HG03103 (cell line): ENCODE data around the gene CBX2.
"Not testable (repeated sequence)": the region's sequence is repeated elsewhere in the genome, so short reads cannot be mapped to it uniquely, and the experiment has no call there.

Experiments
- ATAC-seq: cut with Tn5 transposase; IDR thresholded peaks from one replicate; pipeline ENCODE4 v1.9.1; 2021; ENCODE audit warnings: low read depth; ENCODE audit not compliant: unreplicated experiment

Gene CBX2

DNA sequence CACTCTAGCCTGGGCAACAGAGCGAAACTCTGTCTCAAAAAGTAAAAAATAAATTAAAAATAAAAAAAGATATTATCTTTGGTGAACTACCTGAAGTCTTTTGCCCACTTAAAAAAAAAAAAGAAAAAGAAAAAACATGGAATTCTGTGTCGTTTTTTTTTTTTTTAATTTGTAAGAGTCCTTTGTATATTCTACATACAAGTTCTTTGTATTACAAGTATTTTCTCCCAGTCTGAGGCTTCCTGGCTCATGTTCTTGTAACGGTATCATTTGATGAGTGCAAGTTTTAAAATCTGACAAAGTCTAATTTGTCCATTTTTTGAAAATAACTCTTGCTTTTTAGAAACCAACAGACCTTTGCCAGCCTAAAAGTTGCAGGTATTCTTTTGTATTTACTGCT is 12.2 kb upstream of the CBX2 start:
- no peak for ATAC-seq

GRCh38 chr17:79769570-79770506 is 8.1 kb upstream of the CBX2 start:
- ATAC-seq = no peak

- ATAC-seq = no peak
These were observed 6.7 kb upstream of the CBX2 start for GRCh38 chr17:79771276-79771675.

DNA sequence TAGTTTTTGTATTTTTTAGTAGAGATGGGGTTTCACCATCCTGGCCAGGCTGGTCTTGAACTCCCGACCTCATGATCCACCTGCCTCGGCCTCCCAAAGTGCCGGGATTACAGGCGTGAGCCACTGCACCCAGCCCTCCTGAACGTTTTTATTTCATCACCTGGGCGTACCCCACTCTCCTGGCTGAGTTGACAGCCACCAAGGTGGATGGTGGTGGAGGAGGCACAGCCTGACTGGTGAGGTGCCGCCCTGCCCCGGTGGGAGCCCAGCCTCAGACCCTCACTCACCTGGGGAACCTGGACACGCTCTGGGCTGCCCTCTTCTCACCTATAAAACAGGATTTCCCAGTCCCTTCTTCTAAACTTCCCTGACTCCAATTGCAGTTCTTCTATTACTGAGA is 5.2 kb upstream of the CBX2 start:
- ATAC-seq = not testable (repeated sequence)

DNA sequence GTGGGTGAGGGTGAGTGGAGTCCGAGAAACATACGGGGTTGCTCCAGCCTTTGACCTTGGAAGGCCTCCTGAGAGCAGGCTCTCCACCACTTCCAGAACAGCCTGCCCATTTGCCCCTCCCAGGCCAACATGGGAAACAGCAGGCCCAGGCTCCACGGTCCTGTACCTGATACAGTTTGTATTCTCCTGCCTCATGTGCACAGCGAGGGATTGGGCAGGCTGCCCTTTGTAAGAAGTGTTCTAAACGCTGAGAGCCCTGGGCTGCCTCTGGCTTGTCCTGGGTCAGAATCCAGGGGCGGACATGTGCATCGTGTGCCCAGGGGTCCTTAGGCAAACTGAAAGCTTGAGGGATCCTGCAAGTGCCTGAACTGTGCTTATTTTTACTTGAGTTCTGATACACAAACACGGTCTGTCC is 3.4 kb upstream of the CBX2 start:
- ATAC-seq = no peak

- no peak for ATAC-seq
These were observed 2.3 kb upstream of the CBX2 start for GRCh38 chr17:79775632-79776031.

DNA sequence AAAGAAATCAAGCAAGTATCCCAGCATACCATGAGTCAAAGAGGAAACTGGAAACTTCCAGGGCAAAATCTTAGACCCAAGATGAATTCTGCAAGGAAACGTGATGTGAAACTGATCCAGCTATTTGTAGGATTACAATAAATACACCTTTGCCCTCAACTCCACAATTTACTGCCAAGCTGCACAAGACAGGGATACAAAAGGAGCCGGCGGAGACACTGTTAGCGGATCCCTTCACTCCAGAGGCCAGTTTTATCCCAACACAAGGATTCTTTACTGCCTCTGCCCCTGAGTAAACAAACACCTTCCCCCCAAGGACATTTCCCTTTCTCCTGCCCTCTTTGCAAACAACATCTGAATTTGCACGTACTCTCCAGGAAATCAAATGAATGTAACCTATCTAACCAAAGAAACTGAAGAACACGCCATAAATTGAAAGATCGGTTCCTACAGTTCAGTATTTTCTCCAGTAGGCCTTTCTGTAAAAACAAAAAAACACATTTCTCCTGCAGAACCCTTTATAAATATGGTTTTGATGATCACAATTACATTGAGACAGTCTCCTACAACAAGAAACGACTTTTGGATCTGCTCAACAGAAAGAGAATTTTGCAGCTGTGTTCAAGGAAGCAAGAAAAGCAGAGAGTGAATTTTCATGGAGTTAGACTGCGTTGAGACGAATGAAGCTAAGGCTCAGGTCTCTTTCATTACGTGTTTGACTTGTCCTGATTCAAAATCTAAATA is 1.4 kb upstream of the CBX2 start:
- ATAC-seq = no peak

DNA sequence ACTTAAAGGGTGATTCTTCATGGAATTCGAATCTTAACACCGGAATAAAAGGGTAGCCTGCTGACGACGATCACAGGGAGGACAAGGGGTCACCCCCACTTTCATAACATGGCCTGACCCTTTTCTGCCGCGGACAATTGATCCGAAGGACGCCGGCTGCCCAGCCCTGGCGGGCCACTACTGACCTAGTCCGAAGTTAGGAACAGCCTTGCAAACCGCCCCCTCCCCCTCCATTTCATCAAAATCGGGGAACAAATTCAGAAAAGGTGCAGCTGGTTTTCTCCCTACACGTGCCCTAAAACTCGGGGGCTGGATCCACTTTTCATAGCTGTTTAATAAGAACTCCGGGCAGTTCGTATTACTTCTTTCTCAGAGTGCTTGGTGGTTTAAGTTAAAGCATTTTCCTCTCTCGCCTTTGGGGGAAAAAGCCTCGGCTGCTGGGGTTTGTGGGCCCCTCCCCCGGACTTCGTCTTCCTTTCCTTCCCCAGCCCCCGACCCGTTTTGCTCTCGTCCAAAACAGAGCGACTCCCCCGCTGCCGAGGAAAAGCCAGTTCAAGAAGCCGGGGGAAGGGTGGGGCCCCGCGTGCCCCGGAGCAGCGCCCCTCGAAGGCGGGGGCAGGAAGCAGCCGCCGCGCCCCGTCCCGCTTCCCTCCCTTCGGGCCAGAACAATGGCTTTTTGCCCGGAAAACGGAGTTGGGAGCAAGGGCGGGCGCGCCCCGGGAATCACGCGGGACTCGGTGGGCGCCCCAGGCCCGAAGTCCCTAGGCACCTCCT is 641 bp upstream of the CBX2 start:
- ATAC-seq = no peak

DNA sequence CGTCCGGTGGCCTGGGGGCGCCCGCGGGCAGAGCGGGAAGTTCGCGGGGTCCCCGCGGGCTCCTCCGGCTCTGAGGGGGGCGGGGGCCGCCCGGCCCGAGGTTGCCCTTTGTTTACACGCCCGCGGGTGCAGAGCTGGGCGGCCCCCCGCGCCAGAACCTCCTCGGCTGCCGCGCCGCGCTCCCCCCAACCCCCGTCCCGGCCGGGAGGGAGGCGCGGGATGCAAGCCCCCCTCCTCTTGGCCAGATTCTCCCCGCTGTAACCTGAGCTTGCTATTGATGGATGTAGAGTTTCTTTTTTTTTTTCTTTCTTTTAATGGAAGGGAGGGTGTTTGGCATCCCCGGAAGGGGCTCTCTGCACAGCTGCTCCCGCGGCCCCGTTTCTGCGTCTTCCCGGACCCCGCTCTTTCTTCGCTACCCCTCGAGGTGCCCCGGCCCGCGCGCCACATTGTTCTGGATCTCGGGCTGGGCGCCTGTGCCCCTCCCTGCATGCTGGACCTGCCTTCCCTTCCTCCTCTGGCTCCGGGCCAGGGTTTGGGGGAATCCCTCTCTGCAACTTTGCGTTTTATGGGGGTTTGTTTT is 646 bp downstream of the CBX2 start:
- ATAC-seq = peak; percentile 12

DNA sequence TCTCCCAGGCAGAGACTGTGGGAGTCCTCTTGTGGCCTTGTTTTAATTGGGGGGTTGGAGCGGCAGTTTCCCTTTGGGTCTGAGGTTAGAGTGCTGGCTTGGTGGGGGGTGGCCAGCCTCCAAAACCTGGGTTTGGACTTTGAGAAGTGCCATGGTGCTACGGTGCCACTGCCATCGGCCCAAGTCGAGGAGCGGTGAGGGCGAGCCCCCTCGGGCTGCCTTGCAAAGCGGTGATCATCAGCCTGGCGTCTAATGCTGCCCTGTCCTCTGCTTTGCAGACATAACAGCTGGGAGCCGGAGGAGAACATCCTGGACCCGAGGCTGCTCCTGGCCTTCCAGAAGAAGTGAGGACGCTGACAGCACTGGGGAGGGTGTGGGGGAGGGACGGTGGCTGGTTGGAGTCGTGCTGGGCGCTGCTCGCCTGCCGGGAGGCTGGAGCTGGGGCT is 1.2 kb downstream of the CBX2 start:
- ATAC-seq = no peak

DNA sequence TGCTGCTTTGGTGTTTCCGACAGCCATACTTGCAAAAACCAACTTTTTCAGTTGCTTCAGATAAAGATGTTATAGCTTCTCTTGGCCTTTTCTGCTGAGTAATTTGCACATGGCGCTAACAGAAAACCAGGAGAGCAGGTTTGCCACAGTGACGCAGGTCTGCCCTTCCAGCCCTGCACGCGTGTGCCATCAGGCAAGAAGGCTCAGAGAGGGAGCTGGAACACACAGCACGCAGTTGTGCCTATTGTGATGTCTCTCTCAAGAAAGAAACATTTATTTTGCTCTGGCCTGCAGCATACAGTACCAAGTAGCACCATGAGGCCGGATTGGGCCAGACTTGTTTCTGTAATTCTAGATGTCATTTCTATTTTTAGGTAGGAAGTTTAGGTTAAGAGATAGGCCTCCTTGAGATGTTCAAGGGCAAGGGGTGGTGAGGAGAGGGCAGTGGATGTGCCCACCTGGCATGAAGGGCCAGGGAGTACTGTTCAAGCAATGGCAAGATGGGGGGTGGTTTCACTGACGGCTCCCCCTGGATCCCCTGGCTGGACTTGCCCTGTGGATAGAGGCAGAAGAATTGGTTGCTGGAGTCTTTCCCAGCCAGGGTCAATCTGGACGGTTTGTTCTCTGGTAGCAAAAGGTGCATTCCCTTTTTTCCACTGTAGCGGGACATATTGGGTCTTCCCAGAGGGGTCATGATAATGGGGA is 1.9 kb downstream of the CBX2 start:
- no peak for ATAC-seq

DNA sequence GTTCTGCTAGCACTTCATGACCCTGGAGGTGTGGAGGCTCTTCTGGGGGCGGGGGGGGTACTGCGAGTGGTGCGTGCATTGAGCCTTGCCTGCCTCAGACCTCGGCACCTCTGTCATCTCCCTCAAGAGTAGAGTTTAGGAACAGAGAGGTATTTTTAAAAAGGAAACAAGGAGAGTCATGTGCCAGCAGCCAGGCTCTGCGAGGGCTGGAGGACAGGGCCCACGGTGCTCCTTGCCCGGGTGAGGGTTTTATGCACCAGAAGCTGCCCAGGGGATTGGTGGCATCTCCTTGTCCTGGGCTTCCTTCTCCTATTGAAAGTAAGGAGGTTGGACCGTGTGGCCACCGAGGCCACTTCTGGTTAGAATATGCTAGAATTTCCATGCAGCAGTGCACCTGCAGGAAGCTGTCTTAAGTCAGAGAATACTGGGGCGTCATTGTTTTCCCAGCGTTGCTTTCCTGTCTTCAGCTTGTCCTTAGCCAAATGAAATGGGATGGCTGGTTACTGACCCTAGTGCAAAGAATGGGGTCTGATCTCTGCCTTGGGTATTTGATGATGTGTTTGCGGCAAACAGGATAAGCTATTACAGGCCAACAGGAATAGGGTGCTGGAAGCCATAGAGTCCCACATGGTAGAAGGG is 3.2 kb downstream of the CBX2 start:
- no peak for ATAC-seq

DNA sequence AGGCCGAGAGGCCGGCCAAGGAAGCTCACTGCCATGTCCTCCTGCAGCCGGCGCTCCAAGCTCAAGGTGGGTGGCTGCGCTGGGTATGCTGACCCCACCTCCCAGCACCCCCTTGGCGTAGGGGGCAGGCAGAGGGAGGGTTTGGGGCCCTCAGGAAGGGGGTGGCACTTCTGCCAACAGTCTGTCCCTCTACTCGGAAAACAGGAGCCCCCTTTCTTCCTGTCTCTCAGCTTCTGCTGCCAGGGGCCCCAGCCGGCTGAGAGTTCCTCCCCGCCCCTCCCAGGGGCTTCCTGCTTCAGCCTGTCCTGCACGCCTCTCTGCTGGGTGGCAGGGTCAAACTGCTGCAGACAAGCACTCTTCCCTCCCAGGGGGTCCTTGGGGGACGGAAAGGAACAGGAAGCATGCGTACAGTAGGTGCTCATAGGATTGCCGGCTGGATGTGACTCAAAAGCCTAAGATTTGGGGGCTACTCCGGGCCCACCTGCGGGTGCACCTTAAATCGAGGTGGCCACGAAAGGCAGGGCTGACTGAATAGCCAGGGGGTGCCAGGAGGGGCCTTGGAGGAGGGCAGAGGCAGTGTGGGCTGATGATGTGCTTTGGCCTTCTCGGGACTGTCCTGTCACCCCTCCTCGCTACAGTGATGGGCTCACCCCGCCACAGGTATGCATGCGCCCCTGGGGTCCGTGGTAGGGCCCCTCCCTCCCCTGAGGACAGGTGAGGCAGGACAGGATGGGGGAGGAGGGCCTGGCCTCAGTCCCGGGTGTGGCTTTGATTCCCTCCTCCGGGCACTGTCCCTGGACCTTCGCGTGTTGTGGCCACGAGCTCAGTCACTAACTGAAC is 4.0 kb downstream of the CBX2 start:
- ATAC-seq = no peak

GRCh38 chr17:79783891-79784290 is 5.9 kb downstream of the CBX2 start:
- no peak for ATAC-seq

GRCh38 chr17:79784353-79785016 is 6.5 kb downstream of the CBX2 start:
- no peak for ATAC-seq

DNA sequence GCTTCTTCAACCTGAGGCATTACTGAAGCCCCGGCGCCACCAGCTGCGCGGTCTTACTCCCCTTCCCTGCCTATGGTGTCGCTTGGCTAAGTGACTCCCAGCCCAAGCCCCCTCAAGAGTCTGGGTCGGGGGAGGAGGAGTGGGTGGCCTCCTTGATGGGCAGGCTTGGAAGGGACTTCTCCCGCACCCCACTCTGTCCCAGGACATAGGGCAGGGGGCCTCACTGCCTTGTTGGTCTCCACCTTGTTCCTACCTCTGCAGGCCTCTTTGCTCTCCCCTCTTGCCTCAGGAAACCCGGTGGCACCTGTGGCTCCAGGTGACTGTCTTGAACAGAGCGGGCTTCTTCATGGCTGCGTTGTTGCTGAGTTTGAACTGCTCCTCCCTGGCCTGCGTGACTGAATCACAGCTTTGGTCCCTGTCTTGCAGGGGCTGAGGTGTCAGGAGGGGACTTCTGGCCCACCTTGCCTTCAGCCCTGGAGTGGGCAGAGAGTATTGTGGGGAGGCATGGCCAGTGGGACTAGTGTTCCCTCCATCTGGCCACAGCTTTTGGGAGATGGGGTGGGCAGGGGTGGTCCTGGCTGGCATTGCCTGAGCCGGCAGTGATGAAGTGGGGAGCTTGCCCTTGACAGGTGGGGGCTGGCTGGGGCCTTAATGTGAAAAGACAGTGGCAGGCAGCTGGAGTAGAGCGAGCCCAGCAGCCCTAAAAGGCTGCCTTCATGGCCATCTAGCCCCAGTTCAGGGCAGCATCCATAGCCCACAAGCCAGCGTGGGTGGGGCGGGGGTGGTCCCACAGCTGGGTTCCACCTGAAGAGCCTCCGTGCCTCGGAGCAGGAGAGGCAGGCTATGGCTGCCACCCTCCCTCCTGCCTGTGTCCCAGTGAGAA is 7.3 kb downstream of the CBX2 start:
- no peak for ATAC-seq
